Lower lobe of right lung (tissue), 2 donors: Measurements from ENCODE around the gene MYO1E. TPM values are rescaled to one million over a fixed set of nuclear protein-coding genes. Genes with fewer than 3 reads are reported as not detected.

Experiments used
- ATAC-seq, 2 donors: fragments of 200-7000 bp; cut with Tn5 transposase; one replicate each; pipeline ENCODE4 v1.9.1; 2020 to 2022; ENCODE audit warnings: mild to moderate bottlenecking in 2 of 2, moderate library complexity in 2 of 2
- DNase-seq: peaks from one replicate; pipeline ENCODE4 v3.0.0-alpha.2; 2020
- H3K27ac ChIP-seq: fragments of 200-600 bp; one replicate; pipeline ENCODE4 v1.8.0; 2022
- H3K27me3 ChIP-seq: fragments of 200-600 bp; one replicate; pipeline ENCODE4 v1.8.0; 2022; ENCODE audit warnings: low read depth
- H3K36me3 ChIP-seq: fragments of 200-600 bp; one replicate; pipeline ENCODE4 v1.8.0; 2022; ENCODE audit warnings: mild to moderate bottlenecking
- H3K4me1 ChIP-seq: fragments of 200-600 bp; one replicate; pipeline ENCODE4 v1.8.0; 2022
- H3K4me3 ChIP-seq: fragments of 200-600 bp; one replicate; pipeline ENCODE4 v1.8.0; 2022; ENCODE audit warnings: mild to moderate bottlenecking
- H3K9me3 ChIP-seq: fragments of 200-600 bp; one replicate; pipeline ENCODE4 v1.8.0; 2022
- intact Hi-C: fragments of 100-400 bp; cut with DNase I; formaldehyde crosslinking; loops from one replicate; pipeline ENCODE4 v1.11.0; 2022
- total RNA-seq: library from RNA; stranded (reverse); fragmentation: NEBNext Ultra II Directional; extraction: Animal tissue kit (Norgen Biotek cat#: 25700); gene quantifications from one replicate; pipeline ENCODE4 v1.2.1, GENCODE V29; 2021
- TF ChIP-seq, protein P1 (sequence below): fragments of 200-600 bp; IDR thresholded peaks from one replicate; pipeline ENCODE4 v1.8.0; 2022; ENCODE audit warnings: antibody characterized with exemption, mild to moderate bottlenecking
- donor health status: DM: no; HTN: yes; CAD: no; lungs with severe emphysema.

MYO1E gene
- total RNA-seq, 1 donor from 2014 or later = 59.4 TPM

GRCh38 chr15:59294574-59295260 lies 78.0 kb downstream of the MYO1E start:
- H3K36me3 ChIP-seq = no peaks in the 10 kb centered on the region
- H3K4me1 ChIP-seq = peaks cover 23% of the 10 kb centered on the region
- DNase-seq = no peak
- TF ChIP-seq, protein P1, sequence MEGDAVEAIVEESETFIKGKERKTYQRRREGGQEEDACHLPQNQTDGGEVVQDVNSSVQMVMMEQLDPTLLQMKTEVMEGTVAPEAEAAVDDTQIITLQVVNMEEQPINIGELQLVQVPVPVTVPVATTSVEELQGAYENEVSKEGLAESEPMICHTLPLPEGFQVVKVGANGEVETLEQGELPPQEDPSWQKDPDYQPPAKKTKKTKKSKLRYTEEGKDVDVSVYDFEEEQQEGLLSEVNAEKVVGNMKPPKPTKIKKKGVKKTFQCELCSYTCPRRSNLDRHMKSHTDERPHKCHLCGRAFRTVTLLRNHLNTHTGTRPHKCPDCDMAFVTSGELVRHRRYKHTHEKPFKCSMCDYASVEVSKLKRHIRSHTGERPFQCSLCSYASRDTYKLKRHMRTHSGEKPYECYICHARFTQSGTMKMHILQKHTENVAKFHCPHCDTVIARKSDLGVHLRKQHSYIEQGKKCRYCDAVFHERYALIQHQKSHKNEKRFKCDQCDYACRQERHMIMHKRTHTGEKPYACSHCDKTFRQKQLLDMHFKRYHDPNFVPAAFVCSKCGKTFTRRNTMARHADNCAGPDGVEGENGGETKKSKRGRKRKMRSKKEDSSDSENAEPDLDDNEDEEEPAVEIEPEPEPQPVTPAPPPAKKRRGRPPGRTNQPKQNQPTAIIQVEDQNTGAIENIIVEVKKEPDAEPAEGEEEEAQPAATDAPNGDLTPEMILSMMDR = no peak
- intact Hi-C loops = no loop called here
- no peak overlapping the region for H3K27ac ChIP-seq
- H3K9me3 ChIP-seq = no peaks in the 10 kb centered on the region
- no peak for ATAC-seq
- no peak overlapping the region for H3K4me3 ChIP-seq
- no peaks in the 10 kb centered on the region for H3K27me3 ChIP-seq

- Histone ChIP-seq H3K4me3 (no peak overlapping the region), H3K4me1 (peaks cover 19% of the 10 kb centered on the region), H3K27me3 (no peaks in the 10 kb centered on the region), H3K27ac (peak overlapping the region; percentile 4), H3K9me3 (no peaks in the 10 kb centered on the region), H3K36me3 (no peaks in the 10 kb centered on the region)
- TF ChIP-seq, protein P1 = no peak
- intact Hi-C loops = no loop called here
- DNase-seq (no peak), ATAC-seq (no peak)
Observed at GRCh38 chr15:59292442-59293151, 80.1 kb downstream of the MYO1E start.

- Histone ChIP-seq H3K4me3 (no peak overlapping the region), H3K36me3 (no peaks in the 10 kb centered on the region), H3K9me3 (no peaks in the 10 kb centered on the region), H3K27me3 (no peaks in the 10 kb centered on the region), H3K27ac (no peak overlapping the region), H3K4me1 (peaks cover 15% of the 10 kb centered on the region)
- TF ChIP-seq, protein P1 = no peak
- no peak for DNase-seq
- no peak for ATAC-seq
- intact Hi-C loops = no loop called here
Observed at GRCh38 chr15:59291213-59291549, 81.5 kb downstream of the MYO1E start.

DNA sequence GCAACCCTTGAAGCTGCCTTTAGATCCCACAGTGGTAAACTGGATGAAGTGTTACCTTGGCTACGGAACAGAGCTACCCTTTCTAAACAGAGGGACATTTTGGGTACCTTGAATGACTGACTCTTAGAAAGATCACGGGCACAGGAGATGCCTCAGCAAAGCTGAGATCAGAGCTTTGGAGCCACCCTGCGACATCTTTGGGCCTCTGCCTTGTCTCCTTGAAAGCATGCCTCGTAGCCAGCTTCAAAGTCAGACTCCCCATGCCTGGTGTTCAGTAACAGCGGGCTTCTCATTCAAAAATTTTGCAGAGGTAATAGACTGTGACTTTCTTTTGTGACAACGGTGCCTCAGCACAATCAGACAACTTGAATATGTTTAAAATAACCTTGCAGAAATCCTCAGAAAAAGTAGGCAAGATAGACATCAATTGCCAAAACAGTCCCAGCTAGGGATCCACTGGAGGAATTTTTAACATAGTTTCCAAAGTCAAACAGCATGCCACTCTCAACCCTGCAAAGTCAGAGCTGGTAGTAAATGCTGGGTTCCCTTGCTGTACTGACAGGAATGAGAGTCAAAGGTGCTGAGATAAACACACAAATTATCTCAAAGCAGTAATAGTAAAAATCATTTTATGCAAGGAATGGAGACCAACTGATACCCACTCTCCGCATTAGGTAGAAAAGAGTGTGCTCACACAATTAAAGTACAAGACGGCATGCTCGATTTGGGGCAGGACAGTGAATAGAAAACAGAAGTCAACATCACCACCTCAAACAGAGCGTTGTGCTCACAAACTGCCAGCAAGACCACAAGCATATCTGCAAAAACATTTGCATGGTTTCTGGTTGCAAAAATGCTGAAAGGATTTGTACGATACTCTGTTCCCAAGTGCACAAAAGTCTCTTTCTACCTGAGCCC lies 82.1 kb downstream of the MYO1E start:
- H3K4me1 ChIP-seq = peaks cover 8% of the 10 kb centered on the region

GRCh38 chr15:59289574-59289973 lies 83.1 kb downstream of the MYO1E start:
- TF ChIP-seq, protein P1 = no peak
- DNase-seq (no peak), ATAC-seq (no peak)
- Histone ChIP-seq H3K9me3 (no peaks in the 10 kb centered on the region), H3K4me1 (no peaks in the 10 kb centered on the region), H3K4me3 (no peak overlapping the region), H3K27ac (no peak overlapping the region), H3K27me3 (no peaks in the 10 kb centered on the region), H3K36me3 (no peaks in the 10 kb centered on the region)
- intact Hi-C loops = no loop called here

More for the DNA sequence above, 82.1 kb downstream of the MYO1E start:
- no peaks in the 10 kb centered on the region for H3K9me3 ChIP-seq
- DNase-seq = no peak
- intact Hi-C loops = no loop called here
- no peak overlapping the region for H3K27ac ChIP-seq
- no peak overlapping the region for H3K4me3 ChIP-seq
- ATAC-seq = no peak
- no peaks in the 10 kb centered on the region for H3K36me3 ChIP-seq
- TF ChIP-seq, protein P1 = no peak
- H3K27me3 ChIP-seq = no peaks in the 10 kb centered on the region
